Measurements from ENCODE around the gene RPUSD3. TPM values are rescaled to one million over a fixed set of nuclear protein-coding genes. Genes with fewer than 3 reads are reported as not detected.
"Not testable (repeated sequence)": the region's sequence is repeated elsewhere in the genome, so short reads cannot be mapped to it uniquely, and the experiment has no call there.

The RPUSD3 gene
- total RNA-seq, 1 donor from 2014 or later = 48.4 TPM

DNA sequence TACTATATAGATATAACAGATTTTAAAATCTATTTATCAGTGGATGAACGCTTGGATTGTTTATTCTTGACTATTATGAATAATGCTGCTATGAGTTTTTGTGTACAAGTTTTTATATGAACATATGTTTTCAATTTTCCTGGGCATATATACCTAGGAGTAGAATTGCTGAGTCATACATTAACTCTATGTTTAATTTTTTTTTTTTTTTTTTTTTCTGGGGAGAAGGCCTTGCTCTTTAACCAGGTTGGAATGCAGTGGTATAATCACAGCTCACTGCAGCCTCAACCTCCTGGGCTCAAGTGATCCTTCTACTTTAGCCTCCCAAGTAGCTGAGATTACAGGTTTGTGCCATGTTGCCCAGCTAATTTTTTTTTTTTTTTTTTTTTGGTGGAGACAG is 27.2 kb upstream of the RPUSD3 start:
- Mint-ChIP-seq H3K36me3 (no peaks in the 10 kb centered on the region), H3K4me1 (peaks cover 7% of the 10 kb centered on the region), H3K27ac (no peak overlapping the region), H3K9me3 (no peaks in the 10 kb centered on the region), H3K4me3 (no peak overlapping the region), H3K27me3 (ENCODE audit: low read depth) (no peaks in the 10 kb centered on the region)
- TF ChIP-seq, protein P1, sequence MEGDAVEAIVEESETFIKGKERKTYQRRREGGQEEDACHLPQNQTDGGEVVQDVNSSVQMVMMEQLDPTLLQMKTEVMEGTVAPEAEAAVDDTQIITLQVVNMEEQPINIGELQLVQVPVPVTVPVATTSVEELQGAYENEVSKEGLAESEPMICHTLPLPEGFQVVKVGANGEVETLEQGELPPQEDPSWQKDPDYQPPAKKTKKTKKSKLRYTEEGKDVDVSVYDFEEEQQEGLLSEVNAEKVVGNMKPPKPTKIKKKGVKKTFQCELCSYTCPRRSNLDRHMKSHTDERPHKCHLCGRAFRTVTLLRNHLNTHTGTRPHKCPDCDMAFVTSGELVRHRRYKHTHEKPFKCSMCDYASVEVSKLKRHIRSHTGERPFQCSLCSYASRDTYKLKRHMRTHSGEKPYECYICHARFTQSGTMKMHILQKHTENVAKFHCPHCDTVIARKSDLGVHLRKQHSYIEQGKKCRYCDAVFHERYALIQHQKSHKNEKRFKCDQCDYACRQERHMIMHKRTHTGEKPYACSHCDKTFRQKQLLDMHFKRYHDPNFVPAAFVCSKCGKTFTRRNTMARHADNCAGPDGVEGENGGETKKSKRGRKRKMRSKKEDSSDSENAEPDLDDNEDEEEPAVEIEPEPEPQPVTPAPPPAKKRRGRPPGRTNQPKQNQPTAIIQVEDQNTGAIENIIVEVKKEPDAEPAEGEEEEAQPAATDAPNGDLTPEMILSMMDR (IDR thresholded peaks at IDR 0.05; ENCODE audit: unreplicated experiment) = no peak
- DNase-seq (ENCODE audit: low spot score in 2 of 2, unreplicated experiment in 2 of 2) = no peak

DNA sequence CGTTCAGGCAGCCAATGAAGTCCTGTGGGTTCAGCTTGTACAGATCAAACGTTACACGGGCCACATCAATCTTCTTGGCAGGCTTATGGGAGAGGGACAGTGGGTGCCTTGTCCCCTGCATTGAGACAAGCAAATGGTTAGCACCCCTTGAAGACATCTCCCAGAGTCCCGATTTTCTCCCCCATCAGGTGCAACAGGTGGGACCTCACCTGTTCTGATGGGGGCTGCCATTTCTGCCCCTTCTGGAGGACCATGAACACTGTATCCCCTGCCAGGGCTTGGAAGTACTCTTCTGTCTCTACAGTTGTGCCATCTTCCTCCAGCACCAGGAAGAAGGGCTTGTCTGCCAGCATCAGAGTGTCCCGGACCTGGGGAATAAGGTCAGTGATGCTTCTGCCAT is 26.1 kb upstream of the RPUSD3 start:
- Mint-ChIP-seq H3K27ac (no peak overlapping the region), H3K4me3 (no peak overlapping the region)

DNA sequence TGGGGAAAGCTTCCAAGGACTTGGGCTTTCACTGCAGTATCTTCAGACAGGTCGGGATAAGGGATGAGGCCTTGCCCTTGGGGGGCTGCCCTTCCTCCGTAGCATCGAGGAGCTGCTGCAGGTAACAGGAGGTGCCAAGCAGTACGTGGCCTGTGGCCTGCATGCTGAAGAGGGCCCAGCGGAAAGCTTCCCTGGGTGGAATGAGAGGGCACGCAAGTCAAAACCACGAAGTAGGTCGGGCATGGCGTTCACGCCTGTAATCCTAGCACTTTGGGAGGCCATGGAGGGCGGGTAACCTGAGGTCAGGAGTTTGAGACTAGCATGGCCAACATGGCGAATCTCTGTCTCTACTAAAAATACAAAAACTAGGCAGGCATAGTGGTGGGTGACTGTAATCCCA is 23.3 kb upstream of the RPUSD3 start:
- DNase-seq (ENCODE audit: low spot score in 2 of 2, unreplicated experiment in 2 of 2) = no peak
- no peak overlapping the region for H3K27ac Mint-ChIP-seq
- H3K4me3 Mint-ChIP-seq = no peak overlapping the region
- H3K27me3 Mint-ChIP-seq (ENCODE audit: low read depth) = no peaks in the 10 kb centered on the region
- no peaks in the 10 kb centered on the region for H3K9me3 Mint-ChIP-seq
- TF ChIP-seq, protein P1 (IDR thresholded peaks at IDR 0.05; ENCODE audit: unreplicated experiment) = no peak
- H3K4me1 Mint-ChIP-seq = peaks cover 17% of the 10 kb centered on the region
- H3K36me3 Mint-ChIP-seq = no peaks in the 10 kb centered on the region

More for the DNA sequence above, 26.1 kb upstream of the RPUSD3 start:
- Mint-ChIP-seq H3K4me1 (peaks cover 7% of the 10 kb centered on the region), H3K27me3 (ENCODE audit: low read depth) (no peaks in the 10 kb centered on the region), H3K9me3 (no peaks in the 10 kb centered on the region), H3K36me3 (no peaks in the 10 kb centered on the region)
- TF ChIP-seq, protein P1 (IDR thresholded peaks at IDR 0.05; ENCODE audit: unreplicated experiment) = no peak
- no peak for DNase-seq (ENCODE audit: low spot score in 2 of 2, unreplicated experiment in 2 of 2)

DNA sequence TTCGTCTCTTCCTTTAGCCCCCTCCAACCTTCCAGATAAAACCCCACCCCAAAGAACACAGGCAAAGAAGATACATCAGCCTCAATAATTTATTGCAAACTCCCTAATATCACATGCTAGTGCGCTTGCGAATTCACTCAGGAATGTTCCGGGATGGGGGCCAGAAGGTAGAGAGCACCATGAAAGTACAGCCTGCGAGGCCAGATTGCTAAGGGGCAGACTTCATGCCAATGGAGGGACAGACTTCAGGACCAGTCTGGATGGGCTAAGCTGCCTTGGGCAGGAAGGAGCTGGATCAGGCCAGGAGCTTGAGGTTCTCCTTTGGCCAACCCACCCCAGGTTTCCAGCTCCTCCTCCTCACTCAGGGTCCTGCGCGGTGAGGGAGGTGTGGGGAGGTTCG is 22.8 kb upstream of the RPUSD3 start:
- Mint-ChIP-seq H3K27me3 (ENCODE audit: low read depth) (no peaks in the 10 kb centered on the region), H3K9me3 (no peaks in the 10 kb centered on the region), H3K27ac (peak overlapping the region; percentile 18), H3K36me3 (no peaks in the 10 kb centered on the region), H3K4me3 (no peak overlapping the region), H3K4me1 (peaks cover 17% of the 10 kb centered on the region)
- TF ChIP-seq, protein P1 (IDR thresholded peaks at IDR 0.05; ENCODE audit: unreplicated experiment) = no peak
- no peak for DNase-seq (ENCODE audit: low spot score in 2 of 2, unreplicated experiment in 2 of 2)

DNA sequence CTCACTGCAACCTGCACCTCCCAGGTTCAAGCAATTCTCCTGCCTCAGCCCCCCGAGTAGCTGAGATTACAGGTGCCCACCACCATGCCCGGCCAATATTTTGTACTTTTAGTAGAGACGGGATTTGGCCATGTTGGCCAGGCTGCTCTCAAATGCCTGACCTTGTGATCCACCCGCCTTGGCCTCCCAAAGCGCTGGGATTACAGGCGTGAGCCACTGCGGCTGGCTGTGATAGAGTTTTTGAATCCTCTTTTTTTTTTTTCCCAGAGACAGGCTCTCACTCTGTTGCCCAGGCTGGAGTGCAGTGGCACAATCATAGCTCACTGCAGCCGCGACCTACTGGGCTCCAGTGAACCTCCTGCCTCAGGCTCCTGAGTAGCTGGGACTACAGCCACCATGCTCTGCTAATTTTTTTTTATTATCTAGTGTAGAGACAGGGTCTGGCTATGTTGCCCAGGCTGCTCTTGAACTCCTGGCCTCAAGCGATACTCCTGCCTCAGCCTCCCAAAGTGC is 21.4 kb upstream of the RPUSD3 start:
- H3K9me3 Mint-ChIP-seq; H3K36me3 Mint-ChIP-seq; DNase-seq (ENCODE audit: low spot score in 2 of 2, unreplicated experiment in 2 of 2); H3K4me3 Mint-ChIP-seq; H3K27me3 Mint-ChIP-seq (ENCODE audit: low read depth); H3K27ac Mint-ChIP-seq: not testable (repeated sequence)
- H3K4me1 Mint-ChIP-seq = peaks cover 17% of the 10 kb centered on the region

DNA sequence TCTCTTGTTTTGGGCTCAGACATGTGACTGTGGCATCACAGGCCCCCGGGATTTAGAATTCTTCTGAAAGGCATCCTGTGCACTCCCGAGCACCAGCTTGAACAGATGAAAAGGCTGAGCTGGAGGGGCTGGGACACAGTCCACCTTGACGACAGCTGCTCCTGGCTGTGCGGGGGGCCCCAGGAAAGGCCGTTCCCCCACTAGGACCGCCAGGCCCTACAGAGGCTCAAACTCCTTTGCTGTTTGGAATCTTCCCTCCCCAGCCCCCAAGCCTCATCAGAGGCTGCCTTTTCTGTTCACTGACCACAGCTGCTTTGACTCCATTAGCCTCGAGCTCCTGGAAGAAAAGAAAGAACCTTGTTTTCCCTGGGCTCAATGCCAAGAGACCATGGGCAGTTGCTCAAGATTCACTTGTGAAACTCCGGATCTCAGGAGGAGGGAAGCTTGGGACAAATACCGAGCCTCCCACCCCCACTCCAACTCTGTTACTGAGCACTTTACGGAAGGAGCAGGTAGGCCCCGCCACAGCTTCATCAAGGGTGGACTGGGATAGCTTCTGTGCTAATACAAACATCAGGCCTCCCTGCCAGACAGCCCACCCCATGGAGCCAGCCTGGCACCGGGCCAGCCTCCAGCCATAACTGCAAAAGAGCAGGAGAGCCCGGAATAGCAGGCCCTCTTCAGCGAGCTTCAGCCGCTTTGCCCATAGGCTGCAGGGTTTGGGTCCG is 20.6 kb upstream of the RPUSD3 start:
- TF ChIP-seq, protein P1 (IDR thresholded peaks at IDR 0.05; ENCODE audit: unreplicated experiment) = no peak
- peak; percentile 47 to 77 for DNase-seq (ENCODE audit: low spot score in 2 of 2, unreplicated experiment in 2 of 2)
- no peaks in the 10 kb centered on the region for H3K27me3 Mint-ChIP-seq (ENCODE audit: low read depth)
- H3K4me1 Mint-ChIP-seq = peaks cover 17% of the 10 kb centered on the region
- no peaks in the 10 kb centered on the region for H3K36me3 Mint-ChIP-seq
- peak overlapping the region; percentile 92 for H3K27ac Mint-ChIP-seq
- H3K9me3 Mint-ChIP-seq = no peaks in the 10 kb centered on the region
- H3K4me3 Mint-ChIP-seq = no peak overlapping the region
